ENCODE measurements around the gene C6orf62.
"Not testable (repeated sequence)": the region's sequence is repeated elsewhere in the genome, so short reads cannot be mapped to it uniquely, and the experiment has no call there.

C6orf62 gene

GRCh38 chr6:24743265-24743943 lies 24.4 kb upstream of the C6orf62 start:
- DNase-seq (ENCODE audit: low read depth in 2 of 2), result no peak

DNA sequence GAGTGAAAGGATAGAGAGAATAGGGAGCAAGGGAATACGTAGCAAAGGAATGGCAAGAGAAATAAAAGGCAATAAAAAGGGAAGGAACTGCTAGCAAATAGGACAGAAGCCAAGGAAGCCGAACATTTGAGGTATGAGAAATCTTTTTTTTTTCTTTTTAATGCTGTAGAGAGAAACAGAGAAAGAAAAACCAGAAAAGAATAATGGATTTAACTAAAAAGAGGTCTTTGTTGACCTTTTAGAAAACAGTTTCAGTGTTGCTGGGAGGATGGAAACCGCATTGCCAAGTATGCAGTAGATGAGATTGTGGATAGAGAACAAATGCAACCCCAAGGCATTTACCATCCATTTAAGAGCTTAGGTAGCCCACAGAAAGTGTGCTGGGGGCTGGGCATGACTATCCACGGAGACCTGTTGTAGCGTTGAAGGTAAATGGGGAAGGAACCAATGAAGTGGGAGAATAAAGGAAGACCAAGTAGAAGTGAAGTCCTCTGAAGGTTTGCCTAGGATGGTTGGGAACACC lies 23.3 kb upstream of the C6orf62 start:
- DNase-seq (ENCODE audit: low read depth in 2 of 2), result no peak

GRCh38 chr6:24740861-24741260 lies 21.9 kb upstream of the C6orf62 start:
- no peak for DNase-seq (ENCODE audit: low read depth in 2 of 2)

GRCh38 chr6:24738741-24739140 lies 19.8 kb upstream of the C6orf62 start:
- no peak for DNase-seq (ENCODE audit: low read depth in 2 of 2)

GRCh38 chr6:24734710-24735109 lies 15.8 kb upstream of the C6orf62 start:
- not testable (repeated sequence) for DNase-seq (ENCODE audit: low read depth in 2 of 2)

DNA sequence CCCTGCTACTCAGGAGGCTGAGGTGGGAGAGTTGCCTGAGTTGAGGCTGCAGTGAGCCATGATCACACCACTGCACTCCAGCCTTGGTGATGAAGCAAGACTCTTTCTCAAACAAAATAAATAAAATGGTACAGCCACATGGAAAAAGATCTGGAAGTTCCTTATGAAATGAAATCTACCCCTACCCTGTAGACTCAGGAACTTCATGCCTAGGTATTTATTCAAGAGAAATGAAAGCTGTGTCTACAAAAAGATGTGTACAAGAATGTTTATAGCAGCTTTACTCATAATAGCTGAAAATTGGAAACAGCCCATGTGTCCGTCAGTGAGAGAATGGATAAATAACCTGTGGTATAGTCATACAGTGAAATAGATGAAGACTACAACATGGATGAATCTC lies 15.2 kb upstream of the C6orf62 start:
- DNase-seq (ENCODE audit: low read depth in 2 of 2), result no peak

GRCh38 chr6:24731456-24732134 lies 12.6 kb upstream of the C6orf62 start:
- DNase-seq (ENCODE audit: low read depth in 2 of 2), result not testable (repeated sequence)

DNA sequence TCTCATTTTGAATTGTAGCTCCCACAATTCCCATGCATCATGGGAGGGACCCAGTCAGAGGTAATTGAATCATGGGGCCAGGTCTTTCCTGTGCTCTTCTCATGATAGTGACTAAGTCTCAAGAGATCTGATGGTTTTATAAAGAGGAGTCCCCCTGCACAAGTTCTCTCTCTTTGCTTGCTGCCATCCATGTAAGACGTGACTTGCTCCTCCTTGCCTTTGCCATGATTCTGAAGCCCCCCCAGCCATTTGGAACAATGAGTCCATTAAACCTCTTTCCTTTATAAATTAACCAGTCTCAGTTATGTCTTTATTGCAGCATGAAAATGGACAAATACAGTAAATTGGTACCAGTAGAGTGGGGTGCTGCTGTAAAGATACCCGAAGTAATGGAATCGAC lies 11.7 kb upstream of the C6orf62 start:
- DNase-seq (ENCODE audit: low read depth in 2 of 2), result not testable (repeated sequence)

DNA sequence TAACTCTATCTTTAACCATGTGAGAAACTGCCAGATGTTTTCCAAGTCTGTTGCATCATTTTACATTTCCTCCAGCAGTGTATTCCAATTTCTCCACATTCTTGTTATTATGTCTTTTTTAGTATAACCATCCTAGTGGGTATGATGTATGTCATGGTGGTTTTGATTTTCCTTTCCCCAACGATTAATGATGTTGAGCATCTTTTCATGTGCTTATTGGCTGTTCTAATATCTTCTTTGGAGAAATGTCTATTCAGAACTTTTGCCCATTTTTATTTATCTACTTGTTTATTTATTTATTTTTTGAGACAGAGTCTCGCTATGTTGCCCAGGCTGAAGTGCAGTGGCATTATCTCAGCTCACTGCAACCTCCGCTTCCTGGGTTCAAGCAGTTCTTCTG lies 4.3 kb upstream of the C6orf62 start:
- no peak for DNase-seq (ENCODE audit: low read depth in 2 of 2)

GRCh38 chr6:24721461-24722215 lies 2.7 kb upstream of the C6orf62 start:
- DNase-seq (ENCODE audit: low read depth in 2 of 2), result no peak

- peak; percentile 99 for DNase-seq (ENCODE audit: low read depth in 2 of 2)
Measured at GRCh38 chr6:24720604-24721460, 1.9 kb upstream of the C6orf62 start.

DNA sequence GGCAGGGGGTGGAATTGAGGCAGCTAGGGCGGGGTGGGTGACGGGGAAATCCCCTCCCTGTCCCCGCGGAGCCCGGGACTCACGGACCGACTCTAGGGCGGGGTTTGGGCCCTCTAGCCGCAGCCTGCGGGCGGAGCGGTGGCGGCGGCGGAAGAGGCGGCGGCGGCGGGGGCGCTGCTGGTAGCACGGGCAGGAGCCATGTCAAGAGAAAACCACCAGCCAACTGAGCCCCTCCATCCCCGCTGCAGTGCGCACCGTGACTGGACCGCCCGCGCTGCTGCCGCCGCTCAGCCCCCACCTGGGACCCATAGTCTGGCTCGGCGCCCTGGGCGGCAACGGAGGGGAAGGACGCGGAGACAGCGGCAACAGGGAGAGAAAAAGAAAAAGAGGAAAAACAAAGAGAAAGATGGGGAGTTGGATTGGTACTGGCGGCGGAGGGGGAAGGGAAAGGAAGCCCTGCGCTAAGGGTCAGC lies 1.2 kb upstream of the C6orf62 start:
- DNase-seq (ENCODE audit: low read depth in 2 of 2), result peak; percentile 65 to 69

GRCh38 chr6:24718449-24719124 lies 367 bp downstream of the C6orf62 start:
- DNase-seq (ENCODE audit: low read depth in 2 of 2), result no peak

DNA sequence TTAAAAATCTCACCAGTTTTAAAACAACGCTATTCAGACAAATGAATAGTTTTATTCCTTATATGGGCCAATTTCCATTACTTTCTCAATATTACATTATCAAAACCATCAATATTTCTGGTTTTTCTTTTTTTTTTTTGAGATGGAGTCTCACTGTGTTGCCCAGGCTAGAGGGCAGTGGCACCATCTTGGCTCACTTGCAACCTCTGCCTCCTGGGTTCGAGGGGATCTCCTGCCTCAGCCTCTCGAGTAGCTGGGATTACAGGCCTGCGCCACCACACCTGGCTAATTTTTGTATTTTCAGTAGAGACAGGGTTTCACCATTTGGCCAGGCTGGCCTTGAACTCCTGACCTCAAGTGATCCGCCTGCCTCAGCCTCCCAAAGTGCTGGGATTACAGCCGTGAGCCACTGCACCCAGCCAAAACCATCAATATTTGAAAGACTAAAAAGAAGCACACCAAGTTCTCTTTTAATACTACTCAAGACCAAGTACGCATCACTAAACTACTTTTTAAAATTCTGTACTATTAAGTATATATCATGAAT lies 2.3 kb downstream of the C6orf62 start:
- DNase-seq (ENCODE audit: low read depth in 2 of 2), result not testable (repeated sequence)

DNA sequence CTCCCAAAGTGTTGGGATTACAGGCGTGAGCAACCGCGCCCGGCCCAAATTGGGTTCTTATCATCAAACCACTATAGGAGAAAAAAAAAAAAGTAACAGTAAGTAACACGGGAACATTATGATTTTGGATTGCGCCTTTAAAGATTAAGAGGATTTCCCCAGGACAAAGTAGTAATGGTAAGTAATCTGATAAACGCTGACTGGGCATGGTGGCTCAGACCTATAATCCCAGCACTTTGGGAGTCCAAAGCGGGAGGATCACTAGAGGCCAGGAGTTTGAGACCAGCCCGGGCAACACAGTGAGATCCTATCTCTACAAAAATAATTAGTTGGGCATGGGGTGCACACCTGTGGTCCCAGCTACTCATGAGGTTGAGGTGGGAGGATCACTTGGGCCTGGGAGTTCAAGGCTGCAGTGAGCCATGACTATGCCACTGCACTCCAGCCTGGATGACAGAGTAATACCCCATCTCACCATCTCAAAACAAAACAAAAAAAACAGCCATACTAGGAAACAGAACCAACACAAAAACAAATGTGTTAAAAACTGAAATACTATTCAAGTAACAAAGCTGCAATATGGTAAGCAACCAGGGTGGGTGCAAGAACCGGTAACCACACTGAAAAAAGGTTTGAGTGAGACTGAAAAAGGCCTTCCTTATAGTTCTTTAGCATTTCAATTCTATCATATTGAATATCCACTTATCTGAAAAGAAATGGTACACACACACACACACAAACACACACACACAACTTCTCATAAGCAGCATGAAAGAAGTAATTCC lies 8.2 kb downstream of the C6orf62 start:
- DNase-seq (ENCODE audit: low read depth in 2 of 2), result no peak

- DNase-seq (ENCODE audit: low read depth in 2 of 2), result no peak
Measured at GRCh38 chr6:24709014-24709711, 9.8 kb downstream of the C6orf62 start.

- no peak for DNase-seq (ENCODE audit: low read depth in 2 of 2)
Measured at GRCh38 chr6:24708612-24709011, 10.3 kb downstream of the C6orf62 start.

DNA sequence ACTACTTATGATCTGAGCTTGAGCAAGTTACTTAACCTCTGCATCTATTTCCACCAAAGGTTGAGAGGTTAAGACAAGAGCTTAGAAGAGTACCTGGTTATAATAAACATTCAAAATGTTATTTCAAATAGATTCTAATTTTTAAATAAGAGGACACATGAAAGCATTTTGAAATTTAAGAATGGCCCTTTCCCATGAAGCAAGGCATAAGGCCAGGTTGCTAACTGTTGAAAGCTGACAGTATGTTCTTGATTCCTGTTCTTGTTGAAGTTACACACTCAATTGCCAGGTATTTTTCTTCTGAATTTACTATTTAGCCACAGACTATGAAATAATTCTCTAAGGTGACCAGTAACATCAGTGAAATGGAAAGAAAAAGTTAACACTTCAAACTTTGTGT lies 14.5 kb downstream of the C6orf62 start:
- DNase-seq (ENCODE audit: low read depth in 2 of 2), result no peak

- DNase-seq (ENCODE audit: low read depth in 2 of 2), result no peak
Measured at GRCh38 chr6:24702720-24703282, 16.2 kb downstream of the C6orf62 start.

Data from stimulated activated CD8-positive, alpha-beta memory T cell treated with anti-CD3 and anti-CD28 coated beads, Interleukin-2, amount 100 ng/mL, for 48 hours (primary cell).